CD4-positive, CD25-positive, alpha-beta regulatory T cell (primary cell): ENCODE data around the gene SLC66A2. TPM values are rescaled to one million over a fixed set of nuclear protein-coding genes. Genes with fewer than 3 reads are reported as not detected.

Experiments
- ATAC-seq, 2 donors: fragments of 150-1000 bp; cut with Tn5 transposase; one replicate each; pipeline ENCODE4 v1.10.0; 2021; ENCODE audit warnings: low read depth in 2 of 2, moderate number of reproducible peaks in 2 of 2, moderate library complexity in 1 of 2
- DNase-seq, 3 donors: peaks; one replicate each; pipeline versions ENCODE4 v3.0.0 to v3.0.0-alpha.2; 2012 to 2022; ENCODE audit warnings: mixed read lengths in 1 of 3
- H3K27ac ChIP-seq: one replicate; pipeline ENCODE4 v1.7.0; 2013; ENCODE audit warnings: mild to moderate bottlenecking, low read length; ENCODE audit not compliant: insufficient read depth, poor library complexity, severe bottlenecking
- H3K27me3 ChIP-seq: one replicate; pipeline ENCODE4 v1.7.0; 2013; ENCODE audit warnings: low read length; ENCODE audit not compliant: control insufficient read depth, insufficient read depth
- H3K36me3 ChIP-seq: one replicate; pipeline ENCODE4 v1.7.0; 2013; ENCODE audit warnings: mild to moderate bottlenecking, low read length, moderate library complexity; ENCODE audit not compliant: control insufficient read depth, insufficient read depth
- H3K4me1 ChIP-seq: 2 replicates; pipeline ENCODE4 v1.7.0; 2013; ENCODE audit warnings: mild to moderate bottlenecking, low read length; ENCODE audit not compliant: insufficient read depth, control insufficient read depth, poor library complexity, severe bottlenecking
- H3K4me3 ChIP-seq: one replicate; pipeline ENCODE4 v1.7.0; 2013; ENCODE audit warnings: low read depth, mild to moderate bottlenecking, low read length, moderate library complexity
- H3K9me3 ChIP-seq, 2 experiments: 1 replicate in 1 of 2; 2 replicates in 1 of 2; pipeline ENCODE4 v1.7.0; 2013; ENCODE audit warnings: low read length in 2 of 2, mild to moderate bottlenecking in 1 of 2, moderate library complexity in 1 of 2; ENCODE audit not compliant: control insufficient read depth in 2 of 2
- H3K27ac Mint-ChIP-seq, 3 donors: one replicate each; pipeline ENCODE4 v1.8.0; 2020 to 2022; ENCODE audit warnings: mild to moderate bottlenecking in 3 of 3, mixed read lengths in 3 of 3, moderate library complexity in 2 of 3
- H3K27me3 Mint-ChIP-seq: one replicate; pipeline ENCODE4 v1.8.0; 2022; ENCODE audit warnings: mild to moderate bottlenecking, mixed read lengths
- H3K36me3 Mint-ChIP-seq: one replicate; pipeline ENCODE4 v1.8.0; 2020; ENCODE audit warnings: mixed read lengths
- H3K4me1 Mint-ChIP-seq, 4 donors: one replicate each; pipeline ENCODE4 v1.8.0; 2020 to 2022; ENCODE audit warnings: mixed read lengths in 4 of 4, mild to moderate bottlenecking in 1 of 4
- H3K4me3 Mint-ChIP-seq, 4 donors: one replicate each; pipeline ENCODE4 v1.8.0; 2020 to 2022; ENCODE audit warnings: mild to moderate bottlenecking in 4 of 4, mixed read lengths in 4 of 4, moderate library complexity in 3 of 4
- H3K9me3 Mint-ChIP-seq, 7 donors: one replicate each; pipeline ENCODE4 v1.8.0; 2020 to 2022; ENCODE audit warnings: mixed read lengths in 7 of 7, mild to moderate bottlenecking in 3 of 7, moderate library complexity in 2 of 7
- polyA plus RNA-seq, 4 donors: library from polyadenylated mRNA; unstranded; fragments of 300-500 nt; fragmentation: Illumina TruSeq; gene quantifications; one replicate each; pipeline ENCODE4 v1.2.3, GENCODE V29; 2021
- total RNA-seq: library from RNA; stranded (reverse); gene quantifications from one replicate; pipeline ENCODE4 v1.2.3, GENCODE V29; 2022

SLC66A2 gene
- total and polyA plus RNA-seq, 5 donors from 2014 or later = 11.7 to 49.6 (median 14.4) TPM

- DNase-seq = no peak
- no peaks in the 10 kb centered on the region for H3K4me1 ChIP-seq
- peaks cover 0 to 27% (median 11%) of the 10 kb centered on the region in 7 donors for H3K9me3 Mint-ChIP-seq
- ATAC-seq = no peak
- H3K27ac ChIP-seq = no peak overlapping the region
- H3K27ac Mint-ChIP-seq = no peak overlapping the region
- H3K27me3 Mint-ChIP-seq = no peaks in the 10 kb centered on the region
- H3K4me3 ChIP-seq = no peak overlapping the region
- peaks cover 12 to 29% of the 10 kb centered on the region in 2 experiments for H3K9me3 ChIP-seq
- no peaks in the 10 kb centered on the region for H3K36me3 ChIP-seq
- peaks cover 0 to 2% (median under 1%) of the 10 kb centered on the region in 4 donors for H3K4me1 Mint-ChIP-seq
- peaks cover 9% of the 10 kb centered on the region for H3K36me3 Mint-ChIP-seq
- no peaks in the 10 kb centered on the region for H3K27me3 ChIP-seq
- no peak overlapping the region for H3K4me3 Mint-ChIP-seq
Observed at GRCh38 chr18:79900610-79901570, 50.6 kb downstream of the SLC66A2 start.

- H3K27ac Mint-ChIP-seq = no peak overlapping the region
- Histone ChIP-seq H3K4me1 (no peaks in the 10 kb centered on the region), H3K36me3 (no peaks in the 10 kb centered on the region), H3K9me3 (peaks cover 19 to 34% of the 10 kb centered on the region in 2 experiments), H3K4me3 (no peak overlapping the region), H3K27ac (no peak overlapping the region), H3K27me3 (no peaks in the 10 kb centered on the region)
- H3K4me1 Mint-ChIP-seq = no peaks in the 10 kb centered on the region
- ATAC-seq (no peak), DNase-seq (no peak)
- H3K4me3 Mint-ChIP-seq = no peak overlapping the region
- peaks cover 0 to 37% (median 16%) of the 10 kb centered on the region in 7 donors for H3K9me3 Mint-ChIP-seq
- H3K36me3 Mint-ChIP-seq = peaks cover 5% of the 10 kb centered on the region
- H3K27me3 Mint-ChIP-seq = no peaks in the 10 kb centered on the region
Observed at GRCh38 chr18:79899609-79900445, 51.6 kb downstream of the SLC66A2 start.

GRCh38 chr18:79898952-79899608 is 52.4 kb downstream of the SLC66A2 start:
- no peak overlapping the region for H3K27ac Mint-ChIP-seq
- Histone ChIP-seq H3K27me3 (no peaks in the 10 kb centered on the region), H3K4me3 (no peak overlapping the region), H3K4me1 (no peaks in the 10 kb centered on the region), H3K9me3 (peaks cover 23 to 36% of the 10 kb centered on the region in 2 experiments), H3K36me3 (no peaks in the 10 kb centered on the region), H3K27ac (no peak overlapping the region)
- H3K4me3 Mint-ChIP-seq = no peak overlapping the region
- peaks cover 5% of the 10 kb centered on the region for H3K36me3 Mint-ChIP-seq
- H3K9me3 Mint-ChIP-seq = peaks cover 0 to 41% (median 16%) of the 10 kb centered on the region in 7 donors
- H3K27me3 Mint-ChIP-seq = no peaks in the 10 kb centered on the region
- no peaks in the 10 kb centered on the region for H3K4me1 Mint-ChIP-seq
- DNase-seq (no peak), ATAC-seq (no peak)

GRCh38 chr18:79897940-79898625 is 53.4 kb downstream of the SLC66A2 start:
- Mint-ChIP-seq H3K36me3 (peaks cover 5% of the 10 kb centered on the region), H3K4me1 (no peaks in the 10 kb centered on the region), H3K9me3 (peaks cover 0 to 50% (median 22%) of the 10 kb centered on the region in 7 donors), H3K27ac (no peak overlapping the region), H3K27me3 (no peaks in the 10 kb centered on the region), H3K4me3 (peak overlapping the region in 1 of 4 donors; percentile 27)
- ATAC-seq (no peak), DNase-seq (no peak)
- H3K27me3 ChIP-seq = no peaks in the 10 kb centered on the region
- no peak overlapping the region for H3K27ac ChIP-seq
- no peaks in the 10 kb centered on the region for H3K36me3 ChIP-seq
- peaks cover 31 to 46% of the 10 kb centered on the region in 2 experiments for H3K9me3 ChIP-seq
- H3K4me3 ChIP-seq = no peak overlapping the region
- H3K4me1 ChIP-seq = no peaks in the 10 kb centered on the region

- Histone ChIP-seq H3K4me3 (no peak overlapping the region), H3K36me3 (no peaks in the 10 kb centered on the region), H3K27ac (no peak overlapping the region), H3K27me3 (no peaks in the 10 kb centered on the region), H3K4me1 (no peaks in the 10 kb centered on the region), H3K9me3 (peaks cover 40 to 59% of the 10 kb centered on the region in 2 experiments)
- ATAC-seq (no peak), DNase-seq (no peak)
- H3K36me3 Mint-ChIP-seq = no peaks in the 10 kb centered on the region
- peaks cover 0 to 60% (median 31%) of the 10 kb centered on the region in 7 donors for H3K9me3 Mint-ChIP-seq
- H3K4me3 Mint-ChIP-seq = no peak overlapping the region
- H3K4me1 Mint-ChIP-seq = no peaks in the 10 kb centered on the region
- no peaks in the 10 kb centered on the region for H3K27me3 Mint-ChIP-seq
- no peak overlapping the region for H3K27ac Mint-ChIP-seq
Observed at GRCh38 chr18:79896738-79897137, 54.7 kb downstream of the SLC66A2 start.

GRCh38 chr18:79890674-79891073 is 60.8 kb downstream of the SLC66A2 start:
- Histone ChIP-seq H3K4me1 (no peaks in the 10 kb centered on the region), H3K36me3 (no peaks in the 10 kb centered on the region), H3K4me3 (no peak overlapping the region), H3K9me3 (peaks cover 50 to 66% of the 10 kb centered on the region in 2 experiments), H3K27me3 (peaks cover 2% of the 10 kb centered on the region), H3K27ac (no peak overlapping the region)
- Mint-ChIP-seq H3K4me3 (no peak overlapping the region), H3K9me3 (peaks cover 0 to 61% (median 23%) of the 10 kb centered on the region in 7 donors), H3K27ac (peak overlapping the region in 1 of 3 donors; percentile 15), H3K27me3 (no peaks in the 10 kb centered on the region), H3K36me3 (peaks cover 8% of the 10 kb centered on the region), H3K4me1 (no peaks in the 10 kb centered on the region)
- no peak for ATAC-seq
- DNase-seq = no peak

GRCh38 chr18:79889569-79889968 is 61.9 kb downstream of the SLC66A2 start:
- no peaks in the 10 kb centered on the region for H3K27me3 Mint-ChIP-seq
- peaks cover 0 to 52% (median 22%) of the 10 kb centered on the region in 7 donors for H3K9me3 Mint-ChIP-seq
- no peaks in the 10 kb centered on the region for H3K4me1 Mint-ChIP-seq
- H3K4me3 Mint-ChIP-seq = no peak overlapping the region
- H3K27ac Mint-ChIP-seq = no peak overlapping the region
- Histone ChIP-seq H3K9me3 (peaks cover 41 to 63% of the 10 kb centered on the region in 2 experiments), H3K4me1 (no peaks in the 10 kb centered on the region), H3K36me3 (no peaks in the 10 kb centered on the region), H3K27ac (no peak overlapping the region), H3K4me3 (no peak overlapping the region), H3K27me3 (peaks cover 2% of the 10 kb centered on the region)
- H3K36me3 Mint-ChIP-seq = peaks cover 8% of the 10 kb centered on the region
- no peak for ATAC-seq
- DNase-seq = no peak
